ENCODE results near the gene DDX10. TPM values are rescaled to one million over a fixed set of nuclear protein-coding genes. Genes with fewer than 3 reads are reported as not detected.

Gene DDX10
- total RNA-seq, 1 experiment from 2014 or later = 72.2 TPM

DNA sequence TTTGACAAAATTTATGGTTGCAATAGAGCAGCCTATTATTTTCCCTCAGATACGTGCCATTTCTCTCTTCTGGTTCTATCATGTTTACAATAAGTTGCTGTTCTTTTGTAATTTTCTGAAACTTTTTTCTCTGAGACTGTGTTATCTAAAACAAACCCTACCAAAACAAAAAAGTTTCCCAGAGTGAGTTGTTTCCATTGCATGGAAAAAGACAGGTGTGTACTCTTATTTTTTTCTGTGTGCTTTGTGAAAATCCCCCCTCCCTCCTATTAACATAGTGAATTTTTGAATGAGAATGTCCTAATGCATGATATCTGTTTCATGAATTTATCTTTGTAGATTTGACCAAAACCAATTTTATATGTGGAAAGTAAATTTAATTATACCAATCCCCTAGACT is 137.6 kb downstream of the DDX10 start:
- no peak overlapping the region for H3K27ac ChIP-seq (ENCODE audit: low read depth, low read length, poor library complexity, severe bottlenecking)
- TF ChIP-seq, protein P1, sequence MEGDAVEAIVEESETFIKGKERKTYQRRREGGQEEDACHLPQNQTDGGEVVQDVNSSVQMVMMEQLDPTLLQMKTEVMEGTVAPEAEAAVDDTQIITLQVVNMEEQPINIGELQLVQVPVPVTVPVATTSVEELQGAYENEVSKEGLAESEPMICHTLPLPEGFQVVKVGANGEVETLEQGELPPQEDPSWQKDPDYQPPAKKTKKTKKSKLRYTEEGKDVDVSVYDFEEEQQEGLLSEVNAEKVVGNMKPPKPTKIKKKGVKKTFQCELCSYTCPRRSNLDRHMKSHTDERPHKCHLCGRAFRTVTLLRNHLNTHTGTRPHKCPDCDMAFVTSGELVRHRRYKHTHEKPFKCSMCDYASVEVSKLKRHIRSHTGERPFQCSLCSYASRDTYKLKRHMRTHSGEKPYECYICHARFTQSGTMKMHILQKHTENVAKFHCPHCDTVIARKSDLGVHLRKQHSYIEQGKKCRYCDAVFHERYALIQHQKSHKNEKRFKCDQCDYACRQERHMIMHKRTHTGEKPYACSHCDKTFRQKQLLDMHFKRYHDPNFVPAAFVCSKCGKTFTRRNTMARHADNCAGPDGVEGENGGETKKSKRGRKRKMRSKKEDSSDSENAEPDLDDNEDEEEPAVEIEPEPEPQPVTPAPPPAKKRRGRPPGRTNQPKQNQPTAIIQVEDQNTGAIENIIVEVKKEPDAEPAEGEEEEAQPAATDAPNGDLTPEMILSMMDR (conservative IDR thresholded peaks at IDR 0.05; ENCODE audit: low read depth, low read length) = no peak
- H3K27me3 ChIP-seq (replicated peaks; ENCODE audit: insufficient read depth, low read depth, low read length, poor library complexity) = no peaks in the 10 kb centered on the region
- no peak for DNase-seq (ENCODE audit: low spot score)
- no TSS peak for BruUV-seq (replicated peaks)
- H3K36me3 ChIP-seq (ENCODE audit: insufficient read depth, low read length, poor library complexity, severe bottlenecking) = no peaks in the 10 kb centered on the region
- H3K9me3 ChIP-seq (ENCODE audit: low read depth, low read length, poor library complexity, severe bottlenecking) = no peaks in the 10 kb centered on the region
- no peaks in the 10 kb centered on the region for H3K4me1 ChIP-seq (ENCODE audit: insufficient read depth, low read length, poor library complexity, severe bottlenecking)
- POLR2A ChIA-PET (ENCODE audit: low non-redundant PET) = no interaction called here
- no peak overlapping the region for H3K4me3 ChIP-seq (ENCODE audit: low read depth, low read length, poor library complexity, severe bottlenecking)
- intact Hi-C loops (cut with micrococcal nuclease; ENCODE audit: unreplicated experiment) = no loop called here
- CTCF ChIA-PET = no interaction called here

GRCh38 chr11:108803776-108804175 is 138.9 kb downstream of the DDX10 start:
- no TSS peak for BruUV-seq (replicated peaks)
- POLR2A ChIA-PET (ENCODE audit: low non-redundant PET) = no interaction called here
- no peaks in the 10 kb centered on the region for H3K36me3 ChIP-seq (ENCODE audit: insufficient read depth, low read length, poor library complexity, severe bottlenecking)
- DNase-seq (ENCODE audit: low spot score) = no peak
- no peak overlapping the region for H3K27ac ChIP-seq (ENCODE audit: low read depth, low read length, poor library complexity, severe bottlenecking)
- CTCF ChIA-PET = no interaction called here
- no peak for TF ChIP-seq EZH2 (IDR thresholded peaks at IDR 0.05; ENCODE audit: borderline replicate concordance, low read depth, low read length, poor library complexity, severe bottlenecking)
- TF ChIP-seq, protein P1 (conservative IDR thresholded peaks at IDR 0.05; ENCODE audit: low read depth, low read length) = no peak
- intact Hi-C loops (cut with micrococcal nuclease; ENCODE audit: unreplicated experiment) = no loop called here
- H3K9me3 ChIP-seq (ENCODE audit: low read depth, low read length, poor library complexity, severe bottlenecking) = no peaks in the 10 kb centered on the region
- no peaks in the 10 kb centered on the region for H3K4me1 ChIP-seq (ENCODE audit: insufficient read depth, low read length, poor library complexity, severe bottlenecking)
- no peaks in the 10 kb centered on the region for H3K27me3 ChIP-seq (replicated peaks; ENCODE audit: insufficient read depth, low read depth, low read length, poor library complexity)
- no peak overlapping the region for H3K4me3 ChIP-seq (ENCODE audit: low read depth, low read length, poor library complexity, severe bottlenecking)

GRCh38 chr11:108804511-108804910 is 139.6 kb downstream of the DDX10 start:
- no TSS peak for BruUV-seq (replicated peaks)

More at GRCh38 chr11:108804511-108804910, 139.6 kb downstream of the DDX10 start:
- H3K27me3 ChIP-seq (replicated peaks; ENCODE audit: insufficient read depth, low read depth, low read length, poor library complexity) = no peaks in the 10 kb centered on the region
- POLR2A ChIA-PET (ENCODE audit: low non-redundant PET) = no interaction called here
- TF ChIP-seq, protein P1 (conservative IDR thresholded peaks at IDR 0.05; ENCODE audit: low read depth, low read length) = no peak
- no peak for TF ChIP-seq EZH2 (IDR thresholded peaks at IDR 0.05; ENCODE audit: borderline replicate concordance, low read depth, low read length, poor library complexity, severe bottlenecking)
- no peaks in the 10 kb centered on the region for H3K4me1 ChIP-seq (ENCODE audit: insufficient read depth, low read length, poor library complexity, severe bottlenecking)
- no peak overlapping the region for H3K27ac ChIP-seq (ENCODE audit: low read depth, low read length, poor library complexity, severe bottlenecking)
- intact Hi-C loops (cut with micrococcal nuclease; ENCODE audit: unreplicated experiment) = no loop called here
- H3K9me3 ChIP-seq (ENCODE audit: low read depth, low read length, poor library complexity, severe bottlenecking) = no peaks in the 10 kb centered on the region
- CTCF ChIA-PET = no interaction called here
- no peak overlapping the region for H3K4me3 ChIP-seq (ENCODE audit: low read depth, low read length, poor library complexity, severe bottlenecking)
- DNase-seq (ENCODE audit: low spot score) = no peak
- no peaks in the 10 kb centered on the region for H3K36me3 ChIP-seq (ENCODE audit: insufficient read depth, low read length, poor library complexity, severe bottlenecking)

Measured in A673 (cell line).